H9 (cell line): ENCODE data around the gene SUFU. TPM values are rescaled to one million over a fixed set of nuclear protein-coding genes. Genes with fewer than 3 reads are reported as not detected.

ENCODE experiments used
- DNase-seq: peaks from one replicate; pipeline ENCODE4 v3.0.0-alpha.2; 2017
- H2AFZ ChIP-seq: one replicate; pipeline ENCODE4 v1.6.1; 2013; ENCODE audit warnings: mild to moderate bottlenecking, low read length, control low read depth, moderate library complexity
- H2AK5ac ChIP-seq: 2 replicates; pipeline ENCODE4 v1.6.1; 2013; ENCODE audit warnings: low read length, control low read depth, mixed read lengths; ENCODE audit not compliant: insufficient read length
- H2BK120ac ChIP-seq: one replicate; pipeline ENCODE4 v1.6.1; 2013; ENCODE audit warnings: low read depth, mild to moderate bottlenecking, low read length, control low read depth, inconsistent platforms; ENCODE audit not compliant: poor library complexity, severe bottlenecking
- H2BK12ac ChIP-seq: 2 replicates; pipeline ENCODE4 v1.6.1; 2013; ENCODE audit warnings: low read length, control low read depth, mixed read lengths, low read depth; ENCODE audit not compliant: insufficient read length
- H2BK15ac ChIP-seq: 2 replicates; pipeline ENCODE4 v1.6.1; 2013; ENCODE audit warnings: low read depth, low read length, control low read depth
- H2BK20ac ChIP-seq: one replicate; pipeline ENCODE4 v1.6.1; 2013; ENCODE audit warnings: low read depth, mild to moderate bottlenecking, low read length, control low read depth, inconsistent platforms; ENCODE audit not compliant: poor library complexity, severe bottlenecking
- H2BK5ac ChIP-seq: 2 replicates; pipeline ENCODE4 v1.6.1; 2013; ENCODE audit warnings: low read length, control low read depth, mixed read lengths; ENCODE audit not compliant: insufficient read length
- H3K14ac ChIP-seq: 2 replicates; pipeline ENCODE4 v1.6.1; 2013; ENCODE audit warnings: low read length, control low read depth; ENCODE audit not compliant: insufficient read depth
- H3K18ac ChIP-seq: 2 replicates; pipeline ENCODE4 v1.6.1; 2013; ENCODE audit warnings: low read depth, mild to moderate bottlenecking, mixed read lengths, low read length, control low read depth; ENCODE audit not compliant: insufficient read length
- H3K23ac ChIP-seq: 2 replicates; pipeline ENCODE4 v1.6.1; 2013; ENCODE audit warnings: low read length, control low read depth, mixed read lengths, low read depth; ENCODE audit not compliant: insufficient read length
- H3K23me2 ChIP-seq: 2 replicates; pipeline ENCODE4 v1.6.1; 2013; ENCODE audit warnings: low read depth, mild to moderate bottlenecking, mixed read lengths, low read length, control low read depth; ENCODE audit not compliant: insufficient read length, poor library complexity, severe bottlenecking
- H3K27ac ChIP-seq: 2 replicates; pipeline ENCODE4 v1.5.1; 2013; ENCODE audit warnings: low read length, control low read depth, mixed read lengths, low read depth; ENCODE audit not compliant: insufficient read length
- H3K27me3 ChIP-seq: 2 replicates; pipeline ENCODE4 v1.6.1; 2013; ENCODE audit warnings: low read length, control low read depth, inconsistent platforms; ENCODE audit not compliant: insufficient read depth
- H3K4ac ChIP-seq: 2 replicates; pipeline ENCODE4 v1.6.1; 2013; ENCODE audit warnings: low read depth, mild to moderate bottlenecking, control low read depth, inconsistent platforms, low read length, moderate library complexity
- H3K4me1 ChIP-seq: 2 replicates; pipeline ENCODE4 v1.6.1; 2013; ENCODE audit warnings: low read length, control low read depth, inconsistent platforms; ENCODE audit not compliant: insufficient read depth
- H3K4me2 ChIP-seq: 2 replicates; pipeline ENCODE4 v1.6.1; 2013; ENCODE audit warnings: low read length, control low read depth, mixed read lengths; ENCODE audit not compliant: insufficient read length, insufficient read depth
- H3K56ac ChIP-seq: 2 replicates; pipeline ENCODE4 v1.6.1; 2013; ENCODE audit warnings: low read depth, mild to moderate bottlenecking, mixed read lengths, low read length, control low read depth; ENCODE audit not compliant: insufficient read length
- H3K79me1 ChIP-seq: 2 replicates; pipeline ENCODE4 v1.6.1; 2013; ENCODE audit warnings: low read depth, mild to moderate bottlenecking, moderate library complexity, low read length, control low read depth, inconsistent platforms; ENCODE audit not compliant: insufficient read depth, poor library complexity, severe bottlenecking
- H3K79me2 ChIP-seq: 2 replicates; pipeline ENCODE4 v1.6.1; 2013; ENCODE audit warnings: low read length, control low read depth, inconsistent platforms; ENCODE audit not compliant: insufficient read depth
- H3K9ac ChIP-seq: 2 replicates; pipeline ENCODE4 v1.6.1; 2013; ENCODE audit warnings: low read length, control low read depth, mixed read lengths; ENCODE audit not compliant: insufficient read length; ENCODE audit errors: extremely low read depth
- H3K9me3 ChIP-seq: one replicate; pipeline ENCODE4 v1.6.1; 2013; ENCODE audit warnings: low read depth, low read length, inconsistent platforms; ENCODE audit not compliant: control insufficient read depth
- H3T11ph ChIP-seq: one replicate; pipeline ENCODE4 v1.6.1; 2013; ENCODE audit warnings: mild to moderate bottlenecking, low read length, control low read depth, inconsistent platforms
- H4K20me1 ChIP-seq: one replicate; pipeline ENCODE4 v1.6.1; 2013; ENCODE audit not compliant: control insufficient read depth, insufficient read length, insufficient read depth
- H4K5ac ChIP-seq: 2 replicates; pipeline ENCODE4 v1.6.1; 2013; ENCODE audit warnings: low read depth, mild to moderate bottlenecking, mixed read lengths, low read length, control low read depth; ENCODE audit not compliant: insufficient read length
- H4K8ac ChIP-seq: replicated peaks from 2 replicates; pipeline ENCODE4 v1.6.1; 2013; ENCODE audit warnings: low read length, control low read depth, mixed read lengths, low read depth; ENCODE audit not compliant: insufficient read length
- H4K91ac ChIP-seq: 2 replicates; pipeline ENCODE4 v1.6.1; 2013; ENCODE audit warnings: low read depth, mild to moderate bottlenecking, moderate library complexity, mixed read lengths, low read length, control low read depth; ENCODE audit not compliant: insufficient read length
- H3K27ac Mint-ChIP-seq, 3 experiments: 2 replicates in 2 of 3; 3 replicates in 1 of 3; pipeline ENCODE4 v1.8.0; 2020 to 2021; ENCODE audit warnings: mixed read lengths in 3 of 3, mild to moderate bottlenecking in 1 of 3, moderate library complexity in 1 of 3
- H3K27me3 Mint-ChIP-seq: 2 replicates; pipeline ENCODE4 v1.8.0; 2021; ENCODE audit warnings: low read depth, mild to moderate bottlenecking, moderate library complexity, mixed read lengths
- H3K36me3 Mint-ChIP-seq, 3 experiments: 2 replicates in 2 of 3; 3 replicates in 1 of 3; pipeline ENCODE4 v1.8.0; 2020 to 2021; ENCODE audit warnings: low read depth in 3 of 3, mixed read lengths in 3 of 3; ENCODE audit not compliant: insufficient read depth in 1 of 3
- H3K4me1 Mint-ChIP-seq, 2 experiments: 2 replicates each; pipeline ENCODE4 v1.8.0; 2020; ENCODE audit warnings: mixed read lengths in 2 of 2
- H3K4me3 Mint-ChIP-seq, 2 experiments: 2 replicates in 1 of 2; 3 replicates in 1 of 2; pipeline ENCODE4 v1.8.0; 2020 to 2021; ENCODE audit warnings: mild to moderate bottlenecking in 2 of 2, mixed read lengths in 2 of 2, moderate library complexity in 1 of 2
- H3K9me3 Mint-ChIP-seq, 2 experiments: 2 replicates in 1 of 2; 3 replicates in 1 of 2; pipeline ENCODE4 v1.8.0; 2020; ENCODE audit warnings: mild to moderate bottlenecking in 2 of 2, mixed read lengths in 2 of 2, moderate library complexity in 1 of 2
- WGBS: extraction: QIAGEN DNeasy Blood & Tissue Kit; methylation state at CpG from one replicate; pipeline ENCODE4 v1.1.7; 2013; ENCODE audit warnings: missing lambda C conversion rate, low lambda C conversion rate, mixed read lengths; ENCODE audit not compliant: insufficient read length; ENCODE audit errors: extremely low coverage; 5-methylcytosine and 5-hydroxymethylcytosine counted together
- total RNA-seq: library from RNA; stranded (reverse); gene quantifications from 2 replicates; pipeline ENCODE4 v1.2.1, GENCODE V29; 2021
- TF ChIP-seq, protein P1 (sequence below): fragments of 200-600 bp; sonication (generic); conservative IDR thresholded peaks from 3 replicates; pipeline ENCODE4 v1.8.0; 2021; ENCODE audit warnings: antibody characterized with exemption, mild to moderate bottlenecking

The SUFU gene
- total RNA-seq, 1 experiment from 2014 or later, result 9.5 TPM

GRCh38 chr10:102537948-102538347 lies 34.2 kb downstream of the SUFU start:
- no peak overlapping the region for H2AFZ ChIP-seq
- no peak overlapping the region for H4K91ac ChIP-seq
- no peak overlapping the region for H2BK5ac ChIP-seq
- H3K56ac ChIP-seq, result no peak overlapping the region
- H2AK5ac ChIP-seq, result no peak overlapping the region
- H3K4me1 ChIP-seq, result no peaks in the 10 kb centered on the region
- no CpG with 5 or more reads among the region's 2 CpGs for WGBS
- no peaks in the 10 kb centered on the region for H3K9me3 Mint-ChIP-seq
- DNase-seq, result no peak
- H3K79me1 ChIP-seq, result no peaks in the 10 kb centered on the region
- H3K23me2 ChIP-seq, result no peaks in the 10 kb centered on the region
- no peaks in the 10 kb centered on the region for H3K79me2 ChIP-seq
- no peak overlapping the region for H3K23ac ChIP-seq
- H3K27me3 ChIP-seq, result no peaks in the 10 kb centered on the region
- no peaks in the 10 kb centered on the region; the same call in 1 of the 2 replicates for H3K27me3 Mint-ChIP-seq
- no peak overlapping the region for H3K27ac Mint-ChIP-seq
- no peaks in the 10 kb centered on the region for H3K4me1 Mint-ChIP-seq
- H3K14ac ChIP-seq, result no peak overlapping the region
- no peak overlapping the region for H3T11ph ChIP-seq
- H2BK120ac ChIP-seq, result no peak overlapping the region
- no peaks in the 10 kb centered on the region for H4K20me1 ChIP-seq
- no peak overlapping the region for H3K18ac ChIP-seq
- no peak overlapping the region for H3K4me2 ChIP-seq
- H4K5ac ChIP-seq, result no peak overlapping the region
- no peak overlapping the region for H3K4ac ChIP-seq
- H2BK20ac ChIP-seq, result no peak overlapping the region
- H3K27ac ChIP-seq, result no peak overlapping the region
- no peak overlapping the region for H4K8ac ChIP-seq
- H2BK12ac ChIP-seq, result no peak overlapping the region
- no peaks in the 10 kb centered on the region for H3K9me3 ChIP-seq
- H2BK15ac ChIP-seq, result no peak overlapping the region
- H3K9ac ChIP-seq, result no peak overlapping the region
- H3K36me3 Mint-ChIP-seq, result no peaks in the 10 kb centered on the region
- TF ChIP-seq, protein P1, sequence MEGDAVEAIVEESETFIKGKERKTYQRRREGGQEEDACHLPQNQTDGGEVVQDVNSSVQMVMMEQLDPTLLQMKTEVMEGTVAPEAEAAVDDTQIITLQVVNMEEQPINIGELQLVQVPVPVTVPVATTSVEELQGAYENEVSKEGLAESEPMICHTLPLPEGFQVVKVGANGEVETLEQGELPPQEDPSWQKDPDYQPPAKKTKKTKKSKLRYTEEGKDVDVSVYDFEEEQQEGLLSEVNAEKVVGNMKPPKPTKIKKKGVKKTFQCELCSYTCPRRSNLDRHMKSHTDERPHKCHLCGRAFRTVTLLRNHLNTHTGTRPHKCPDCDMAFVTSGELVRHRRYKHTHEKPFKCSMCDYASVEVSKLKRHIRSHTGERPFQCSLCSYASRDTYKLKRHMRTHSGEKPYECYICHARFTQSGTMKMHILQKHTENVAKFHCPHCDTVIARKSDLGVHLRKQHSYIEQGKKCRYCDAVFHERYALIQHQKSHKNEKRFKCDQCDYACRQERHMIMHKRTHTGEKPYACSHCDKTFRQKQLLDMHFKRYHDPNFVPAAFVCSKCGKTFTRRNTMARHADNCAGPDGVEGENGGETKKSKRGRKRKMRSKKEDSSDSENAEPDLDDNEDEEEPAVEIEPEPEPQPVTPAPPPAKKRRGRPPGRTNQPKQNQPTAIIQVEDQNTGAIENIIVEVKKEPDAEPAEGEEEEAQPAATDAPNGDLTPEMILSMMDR, result no peak
- H3K4me3 Mint-ChIP-seq, result no peak overlapping the region
